Hepatocyte (in vitro differentiated cells): ENCODE results near the gene CHST10.

Experiments
- CTCF ChIP-seq: fragments of 200-600 bp; sonication (generic); IDR thresholded peaks from 2 replicates; pipeline ENCODE4 v1.5.1; 2016; ENCODE audit warnings: antibody characterized with exemption, mild to moderate bottlenecking; ENCODE audit not compliant: poor library complexity
- EZH2 ChIP-seq: fragments of 200-600 bp; sonication (generic); IDR thresholded peaks from 2 replicates; pipeline ENCODE4 v1.6.1; 2016; ENCODE audit warnings: antibody characterized with exemption, mild to moderate bottlenecking, borderline replicate concordance
- EZH2phosphoT487 ChIP-seq: fragments of 200-600 bp; sonication (generic); IDR thresholded peaks from one replicate; pipeline ENCODE4 v1.6.1; 2018; ENCODE audit warnings: antibody characterized with exemption, mild to moderate bottlenecking, low read depth, moderate library complexity; ENCODE audit not compliant: unreplicated experiment, severe bottlenecking

GRCh38 chr2:100453853-100454252 is 36.4 kb upstream of the CHST10 start:
- TF ChIP-seq CTCF (no peak), EZH2phosphoT487 (no peak), EZH2 (no peak)
